AG04449 (cell line): ENCODE measurements around the gene EIF4G3.

Experiments
- CTCF ChIA-PET: fragments of 350-600 bp; formaldehyde crosslinking; extraction: SDS; loops from one replicate; lab custom pipeline; 2021; ENCODE audit warnings: antibody characterized with exemption; lab: Yijun Ruan, JAX
- POLR2A ChIA-PET: fragments of 400-600, 350-600 bp; formaldehyde crosslinking; extraction: SDS; loops from one replicate; lab custom pipeline; 2020; ENCODE audit warnings: antibody characterized with exemption, inconsistent platforms; lab: Yijun Ruan, JAX
- DNase-seq: peaks from one replicate; pipeline ENCODE4 v3.0.0-alpha.2; 2010; ENCODE audit warnings: low read depth, low spot score
- H3K4me3 ChIP-seq: 2 replicates; pipeline ENCODE4 v1.5.1; 2011; ENCODE audit warnings: low read depth, mild to moderate bottlenecking, control low read depth, low read length
- CTCF ChIP-seq: IDR thresholded peaks from one replicate; pipeline ENCODE4 v1.5.1; 2011; ENCODE audit warnings: mild to moderate bottlenecking, moderate library complexity, low read length, control low read depth, inconsistent platforms; ENCODE audit not compliant: insufficient read depth; ENCODE audit errors: missing control alignments

EIF4G3 gene

DNA sequence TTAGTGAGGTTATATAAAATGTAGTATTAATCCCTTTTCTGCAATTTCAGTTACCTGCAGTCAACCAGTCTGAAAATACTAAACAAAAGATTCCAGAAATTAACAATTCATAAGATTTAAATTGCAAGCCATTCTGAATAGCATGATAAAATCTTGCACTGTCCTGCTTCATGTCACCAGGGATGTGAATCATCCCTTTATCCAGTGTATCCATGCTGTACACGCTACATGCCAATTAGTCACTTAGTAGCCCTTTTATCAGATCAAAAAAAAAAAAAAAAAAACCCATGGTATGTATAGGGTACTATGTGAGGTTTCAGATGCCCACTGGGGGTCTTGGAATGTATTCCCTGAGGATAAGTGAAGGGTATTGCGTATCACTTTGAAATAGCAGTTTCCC lies 198.3 kb downstream of the EIF4G3 start:
- no peak overlapping the region for H3K4me3 ChIP-seq
- POLR2A ChIA-PET = no interaction called here
- CTCF ChIA-PET = no interaction called here
- no peak for DNase-seq
- no peak for TF ChIP-seq CTCF

DNA sequence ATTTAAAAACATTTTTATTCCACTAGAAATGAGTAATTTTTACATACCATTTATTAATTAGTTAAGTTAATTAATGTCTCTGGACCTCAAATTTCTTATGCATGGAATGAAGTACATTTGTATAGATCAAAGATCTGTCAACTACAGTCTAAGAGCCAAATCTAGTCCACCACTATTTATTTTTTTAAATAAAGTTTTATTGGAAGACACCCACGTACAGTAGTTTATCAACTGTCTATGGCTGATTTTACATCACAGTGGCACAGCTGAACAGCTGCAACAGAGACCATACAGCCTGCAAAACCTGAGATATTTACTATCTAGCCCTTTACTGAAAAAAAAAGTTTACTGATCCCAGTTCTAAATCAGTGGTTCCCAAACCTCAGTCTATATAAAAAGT lies 201.0 kb downstream of the EIF4G3 start:
- ChIA-PET POLR2A (no interaction called here), CTCF (no interaction called here)
- TF ChIP-seq CTCF = no peak
- H3K4me3 ChIP-seq = no peak overlapping the region
- DNase-seq = no peak

GRCh38 chr1:20974951-20975350 lies 201.7 kb downstream of the EIF4G3 start:
- H3K4me3 ChIP-seq = no peak overlapping the region
- no peak for TF ChIP-seq CTCF
- DNase-seq = no peak
- CTCF ChIA-PET = no interaction called here
- POLR2A ChIA-PET = no interaction called here

- ChIA-PET CTCF (no interaction called here), POLR2A (no interaction called here)
- DNase-seq = no peak
- TF ChIP-seq CTCF = no peak
- H3K4me3 ChIP-seq = no peak overlapping the region
These were observed 202.6 kb downstream of the EIF4G3 start for GRCh38 chr1:20974069-20974468.

- no peak for TF ChIP-seq CTCF
- no peak for DNase-seq
- ChIA-PET CTCF (interaction anchor here (2.1 kb wide), 1 partner anchor 9 kb away, joined by 7 read pairs; no protein-coding TSS in a partner anchor), POLR2A (no interaction called here)
- no peak overlapping the region for H3K4me3 ChIP-seq
These were observed 203.8 kb downstream of the EIF4G3 start for GRCh38 chr1:20972855-20973254.

- POLR2A ChIA-PET = no interaction called here
- DNase-seq = no peak
- no peak for TF ChIP-seq CTCF
- CTCF ChIA-PET = no interaction called here
- H3K4me3 ChIP-seq = no peak overlapping the region
These were observed 211.9 kb downstream of the EIF4G3 start for GRCh38 chr1:20964540-20965484.
